Caco-2 (cell line): ENCODE results near the gene AHRR. TPM values are rescaled to one million over a fixed set of nuclear protein-coding genes. Genes with fewer than 3 reads are reported as not detected.

Experiments used
- BruUV-seq: library from RNA; stranded (reverse); fragments of 400-500 nt; replicated peaks from 2 replicates; lab custom pipeline; 2021; lab: Mats Ljungman, UMichigan
- CTCF ChIA-PET: fragments of 300-600 bp; sonication (Branson Sonifier 250); formaldehyde crosslinking; loops from one replicate; lab custom pipeline; 2022; ENCODE audit warnings: antibody characterized with exemption; lab: Charles Lee
- POLR2A ChIA-PET: fragments of 300-600 bp; sonication (Branson Sonifier 250); formaldehyde crosslinking; loops from one replicate; lab custom pipeline; 2022; ENCODE audit warnings: antibody characterized with exemption; lab: Charles Lee
- DNase-seq, 2 experiments: peaks; one replicate each; pipeline versions ENCODE4 v3.0.0 to v3.0.0-alpha.2; 2020 to 2022
- H3K27me3 ChIP-seq: replicated peaks from 2 replicates; pipeline ENCODE4 v1.6.0; 2011; ENCODE audit warnings: low read length; ENCODE audit not compliant: control insufficient read depth, insufficient read depth
- H3K36me3 ChIP-seq: 2 replicates; pipeline ENCODE4 v1.5.1; 2011; ENCODE audit warnings: low read length; ENCODE audit not compliant: control insufficient read depth, insufficient read depth
- H3K4me1 ChIP-seq: fragments of 250-450 bp; sonication (Bioruptor Pico); 2 replicates; pipeline ENCODE4 v1.5.1; 2020; ENCODE audit warnings: mild to moderate bottlenecking
- H3K4me3 ChIP-seq: 2 replicates; pipeline ENCODE4 v1.5.1; 2011; ENCODE audit warnings: low read depth, mild to moderate bottlenecking, control low read depth, low read length
- H3K9me3 ChIP-seq: fragments of 250-450 bp; sonication (Bioruptor Pico); 2 replicates; pipeline ENCODE4 v1.5.1; 2020; ENCODE audit warnings: mild to moderate bottlenecking, moderate library complexity
- H3K27ac Mint-ChIP-seq: one replicate; pipeline ENCODE4 v1.8.0; 2022; ENCODE audit warnings: mixed read lengths; ENCODE audit not compliant: unreplicated experiment
- H3K27me3 Mint-ChIP-seq: one replicate; pipeline ENCODE4 v1.8.0; 2022; ENCODE audit warnings: mixed read lengths; ENCODE audit not compliant: insufficient read depth, unreplicated experiment
- H3K36me3 Mint-ChIP-seq: one replicate; pipeline ENCODE4 v1.8.0; 2022; ENCODE audit warnings: mild to moderate bottlenecking, mixed read lengths; ENCODE audit not compliant: insufficient read depth, unreplicated experiment
- H3K4me1 Mint-ChIP-seq: one replicate; pipeline ENCODE4 v1.8.0; 2022; ENCODE audit warnings: low read depth, mixed read lengths; ENCODE audit not compliant: unreplicated experiment
- H3K4me3 Mint-ChIP-seq: one replicate; pipeline ENCODE4 v1.8.0; 2022; ENCODE audit warnings: mild to moderate bottlenecking, moderate library complexity, mixed read lengths; ENCODE audit not compliant: unreplicated experiment
- H3K9me3 Mint-ChIP-seq: one replicate; pipeline ENCODE4 v1.8.0; 2022; ENCODE audit warnings: mixed read lengths; ENCODE audit not compliant: unreplicated experiment
- CTCF ChIP-seq, 2 experiments: fragments of 200-600 bp in 1 of 2; IDR thresholded peaks; 1 replicate in 1 of 2; 2 replicates in 1 of 2; pipeline versions ENCODE4 v1.5.1 to v1.8.0; 2011 to 2022; ENCODE audit warnings: antibody characterized with exemption in 1 of 2, control low read depth in 1 of 2, inconsistent platforms in 1 of 2, low read depth in 1 of 2, low read length in 1 of 2, mild to moderate bottlenecking in 1 of 2, moderate library complexity in 1 of 2; ENCODE audit not compliant: insufficient read depth in 1 of 2, severe bottlenecking in 1 of 2, unreplicated experiment in 1 of 2
- intact Hi-C: fragments of 100-400 bp; cut with micrococcal nuclease; formaldehyde crosslinking; loops from one replicate; pipeline ENCODE4 v1.10.0; 2022; ENCODE audit not compliant: unreplicated experiment
- total RNA-seq: library from RNA; stranded (reverse); gene quantifications from 2 replicates; pipeline ENCODE4 v1.2.3, GENCODE V29; 2022

AHRR gene
- total RNA-seq, 1 experiment from 2014 or later, result 1.1 TPM

GRCh38 chr5:313265-313664 lies 8.2 kb upstream of the AHRR start:
- no peak for TF ChIP-seq CTCF (IDR thresholded peaks at IDR 0.05; ENCODE audit: insufficient read depth in 1 of 2, low read depth in 1 of 2, low read length in 1 of 2, severe bottlenecking in 1 of 2, unreplicated experiment in 1 of 2)
- H3K27me3 Mint-ChIP-seq, result no peaks in the 10 kb centered on the region
- no peaks in the 10 kb centered on the region for H3K9me3 ChIP-seq
- intact Hi-C loops, result no loop called here
- H3K4me3 Mint-ChIP-seq, result no peak overlapping the region
- no peaks in the 10 kb centered on the region for H3K27me3 ChIP-seq
- CTCF ChIA-PET, result no interaction called here
- H3K4me3 ChIP-seq, result no peak overlapping the region
- no peak for DNase-seq
- no peaks in the 10 kb centered on the region for H3K4me1 Mint-ChIP-seq
- H3K36me3 Mint-ChIP-seq, result peaks cover 46% of the 10 kb centered on the region
- no peaks in the 10 kb centered on the region for H3K9me3 Mint-ChIP-seq
- peaks cover 1% of the 10 kb centered on the region for H3K36me3 ChIP-seq
- H3K27ac Mint-ChIP-seq, result no peak overlapping the region
- BruUV-seq, result no TSS peak
- H3K4me1 ChIP-seq, result no peaks in the 10 kb centered on the region
- POLR2A ChIA-PET, result no interaction called here

- no peak overlapping the region for H3K4me3 ChIP-seq
- ChIA-PET POLR2A (no interaction called here), CTCF (no interaction called here)
- no peaks in the 10 kb centered on the region for H3K4me1 Mint-ChIP-seq
- no peak for DNase-seq
- no peaks in the 10 kb centered on the region for H3K4me1 ChIP-seq
- peaks cover 46% of the 10 kb centered on the region for H3K36me3 Mint-ChIP-seq
- H3K27ac Mint-ChIP-seq, result peak overlapping the region; percentile 64
- no peaks in the 10 kb centered on the region for H3K9me3 Mint-ChIP-seq
- no peaks in the 10 kb centered on the region for H3K27me3 Mint-ChIP-seq
- BruUV-seq, result no TSS peak
- no peaks in the 10 kb centered on the region for H3K9me3 ChIP-seq
- no peak overlapping the region for H3K4me3 Mint-ChIP-seq
- H3K36me3 ChIP-seq, result peaks cover 1% of the 10 kb centered on the region
- H3K27me3 ChIP-seq, result no peaks in the 10 kb centered on the region
- no peak for TF ChIP-seq CTCF (IDR thresholded peaks at IDR 0.05; ENCODE audit: insufficient read depth in 1 of 2, low read depth in 1 of 2, low read length in 1 of 2, severe bottlenecking in 1 of 2, unreplicated experiment in 1 of 2)
- intact Hi-C loops, result no loop called here
These were observed 7.6 kb upstream of the AHRR start for GRCh38 chr5:313806-314376.

GRCh38 chr5:314676-315487 lies 6.6 kb upstream of the AHRR start:
- CTCF ChIA-PET, result no interaction called here
- Histone ChIP-seq H3K27me3 (no peaks in the 10 kb centered on the region), H3K4me3 (no peak overlapping the region), H3K36me3 (peaks cover 1% of the 10 kb centered on the region), H3K9me3 (no peaks in the 10 kb centered on the region), H3K4me1 (no peaks in the 10 kb centered on the region)
- Mint-ChIP-seq H3K4me1 (no peaks in the 10 kb centered on the region), H3K4me3 (no peak overlapping the region), H3K27me3 (peaks cover 3% of the 10 kb centered on the region), H3K27ac (peak overlapping the region; percentile 64), H3K36me3 (peaks cover 46% of the 10 kb centered on the region), H3K9me3 (no peaks in the 10 kb centered on the region)
- DNase-seq, result no peak
- TSS peak; percentile 91 for BruUV-seq
- no peak for TF ChIP-seq CTCF (IDR thresholded peaks at IDR 0.05; ENCODE audit: insufficient read depth in 1 of 2, low read depth in 1 of 2, low read length in 1 of 2, severe bottlenecking in 1 of 2, unreplicated experiment in 1 of 2)
- POLR2A ChIA-PET, result no interaction called here
- intact Hi-C loops, result no loop called here
